Astrocyte of the cerebellum (primary cell): Measurements from ENCODE around the gene STARD13.

ENCODE experiments used
- DNase-seq: peaks from one replicate; pipeline ENCODE4 v3.0.0-alpha.2; 2011; ENCODE audit warnings: low read depth
- H3K4me3 ChIP-seq: 2 replicates; pipeline ENCODE4 v1.5.1; 2011; ENCODE audit warnings: mild to moderate bottlenecking, low read depth, low read length, moderate library complexity
- in situ Hi-C: cut with HindIII; loops from 2 replicates; pipeline ENCODE4 v1.10.0; 2017; ENCODE audit warnings: low sequenced_read_pairs
- TF ChIP-seq, protein P1 (sequence below): IDR thresholded peaks from 2 replicates; pipeline ENCODE4 v1.5.1; 2012; ENCODE audit warnings: low read length, low read depth, moderate library complexity, mild to moderate bottlenecking; ENCODE audit errors: missing control alignments

The STARD13 gene

DNA sequence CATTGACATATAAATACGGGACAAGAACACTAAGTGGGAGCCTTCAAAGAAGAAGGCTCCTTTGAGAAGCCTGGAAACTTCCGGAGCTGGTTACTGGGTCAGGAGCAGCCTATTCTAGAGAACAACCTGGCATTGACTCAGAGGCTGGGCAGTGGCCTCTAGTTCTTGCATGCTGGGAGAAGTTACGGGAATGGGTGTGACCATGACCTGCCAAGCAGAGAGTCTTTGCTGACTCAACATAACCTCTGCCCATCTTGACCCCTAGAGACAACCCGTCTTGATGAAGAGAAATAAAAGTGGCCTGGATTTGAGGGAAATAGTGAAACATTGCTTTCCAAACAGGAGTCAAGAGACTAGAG is 21.0 kb downstream of the STARD13 start:
- TF ChIP-seq, protein P1, sequence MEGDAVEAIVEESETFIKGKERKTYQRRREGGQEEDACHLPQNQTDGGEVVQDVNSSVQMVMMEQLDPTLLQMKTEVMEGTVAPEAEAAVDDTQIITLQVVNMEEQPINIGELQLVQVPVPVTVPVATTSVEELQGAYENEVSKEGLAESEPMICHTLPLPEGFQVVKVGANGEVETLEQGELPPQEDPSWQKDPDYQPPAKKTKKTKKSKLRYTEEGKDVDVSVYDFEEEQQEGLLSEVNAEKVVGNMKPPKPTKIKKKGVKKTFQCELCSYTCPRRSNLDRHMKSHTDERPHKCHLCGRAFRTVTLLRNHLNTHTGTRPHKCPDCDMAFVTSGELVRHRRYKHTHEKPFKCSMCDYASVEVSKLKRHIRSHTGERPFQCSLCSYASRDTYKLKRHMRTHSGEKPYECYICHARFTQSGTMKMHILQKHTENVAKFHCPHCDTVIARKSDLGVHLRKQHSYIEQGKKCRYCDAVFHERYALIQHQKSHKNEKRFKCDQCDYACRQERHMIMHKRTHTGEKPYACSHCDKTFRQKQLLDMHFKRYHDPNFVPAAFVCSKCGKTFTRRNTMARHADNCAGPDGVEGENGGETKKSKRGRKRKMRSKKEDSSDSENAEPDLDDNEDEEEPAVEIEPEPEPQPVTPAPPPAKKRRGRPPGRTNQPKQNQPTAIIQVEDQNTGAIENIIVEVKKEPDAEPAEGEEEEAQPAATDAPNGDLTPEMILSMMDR, result no peak
- H3K4me3 ChIP-seq, result no peak overlapping the region
- in situ Hi-C loops, result no loop called here

DNA sequence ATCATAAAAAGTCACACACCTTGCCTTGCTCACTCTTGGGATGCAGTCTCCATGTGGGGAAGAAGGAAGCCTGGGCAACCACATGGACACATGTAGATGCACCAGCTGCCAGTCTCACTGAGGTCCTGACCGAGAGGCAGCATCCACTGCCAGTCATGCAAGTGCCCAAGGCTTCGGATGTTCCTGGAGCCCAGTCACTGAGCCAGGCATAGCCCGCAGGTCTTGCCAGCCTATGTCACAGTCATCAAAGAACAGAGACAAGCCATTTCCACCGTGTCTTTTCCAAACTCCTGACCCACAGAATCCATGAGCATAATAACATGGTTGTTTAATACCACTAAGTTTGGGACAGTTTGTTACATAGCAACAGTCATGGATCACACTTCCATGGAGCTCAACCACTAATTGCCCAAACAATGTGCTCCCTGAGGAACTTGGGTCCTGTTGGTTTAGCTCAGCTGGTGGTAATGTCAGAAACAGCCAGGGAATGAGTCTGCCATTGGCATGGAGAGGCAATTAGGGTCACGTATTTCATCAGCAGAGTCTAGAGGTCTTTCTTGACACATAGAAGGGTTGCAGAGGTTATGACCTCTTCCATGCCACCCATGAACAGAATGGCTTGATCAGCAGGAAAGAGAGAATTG is 21.5 kb downstream of the STARD13 start:
- in situ Hi-C loops, result no loop called here
- H3K4me3 ChIP-seq, result no peak overlapping the region
- TF ChIP-seq, protein P1, result no peak
- DNase-seq, result no peak

More for the DNA sequence above, 21.0 kb downstream of the STARD13 start:
- DNase-seq, result no peak

DNA sequence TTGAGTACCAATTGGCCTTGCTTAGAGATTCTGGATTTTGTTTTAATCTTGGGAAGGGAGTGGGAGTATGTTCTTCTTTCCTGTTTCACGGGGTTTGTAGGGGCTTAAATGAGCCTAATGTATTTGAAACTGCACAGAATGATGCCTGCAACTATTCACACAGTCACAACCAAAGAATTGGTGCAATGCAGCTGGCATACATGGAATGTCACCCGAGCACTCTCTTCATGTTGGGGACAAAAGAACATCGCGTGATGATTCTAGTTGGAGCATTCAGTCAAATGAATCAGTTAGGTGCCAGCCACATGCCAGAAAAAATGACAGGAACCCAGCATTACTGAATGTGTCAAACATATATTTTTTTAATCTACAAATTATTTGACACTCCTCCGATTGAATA is 22.1 kb downstream of the STARD13 start:
- no peak for DNase-seq
- TF ChIP-seq, protein P1, result no peak
- H3K4me3 ChIP-seq, result no peak overlapping the region
- in situ Hi-C loops, result no loop called here

DNA sequence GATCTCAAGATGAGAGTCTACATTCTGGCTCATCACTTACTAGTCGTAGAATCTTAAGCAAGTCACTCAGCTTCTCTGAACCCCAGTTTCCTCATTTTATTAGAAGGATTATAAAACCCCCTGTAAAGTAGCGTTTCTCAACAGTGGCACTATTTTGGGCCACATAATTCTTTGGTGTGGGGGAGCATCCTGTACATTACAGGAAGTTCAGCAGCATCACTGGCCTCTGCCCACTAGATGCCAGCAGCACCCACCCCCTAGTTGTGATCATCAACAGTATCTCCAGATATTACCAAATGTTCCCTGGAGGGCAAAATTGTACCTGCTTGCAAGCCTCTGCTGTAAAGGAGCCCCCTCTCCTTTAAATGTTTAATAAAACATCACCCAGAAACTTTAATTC is 22.6 kb downstream of the STARD13 start:
- in situ Hi-C loops, result no loop called here
- H3K4me3 ChIP-seq, result no peak overlapping the region
- DNase-seq, result no peak
- TF ChIP-seq, protein P1, result no peak

DNA sequence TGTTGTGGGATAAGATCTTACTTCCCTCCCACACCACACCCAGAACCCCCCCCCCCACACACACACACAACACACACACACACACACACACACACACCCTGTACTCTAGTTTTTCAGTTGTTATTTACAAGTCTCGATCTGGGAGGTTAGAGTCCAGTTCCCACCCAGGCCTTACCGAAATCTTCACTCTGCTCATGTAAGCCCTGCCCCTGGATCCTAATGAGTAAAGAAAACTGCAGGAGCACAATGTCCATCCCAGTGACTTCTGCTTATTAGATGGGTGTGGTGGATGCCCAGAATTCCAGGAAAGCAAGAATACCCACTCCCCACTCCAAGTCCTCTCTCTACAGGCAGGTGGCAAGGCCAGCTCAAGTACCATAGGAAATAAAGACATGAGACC is 23.0 kb downstream of the STARD13 start:
- TF ChIP-seq, protein P1, result no peak
- in situ Hi-C loops, result no loop called here
- no peak for DNase-seq
- no peak overlapping the region for H3K4me3 ChIP-seq

DNA sequence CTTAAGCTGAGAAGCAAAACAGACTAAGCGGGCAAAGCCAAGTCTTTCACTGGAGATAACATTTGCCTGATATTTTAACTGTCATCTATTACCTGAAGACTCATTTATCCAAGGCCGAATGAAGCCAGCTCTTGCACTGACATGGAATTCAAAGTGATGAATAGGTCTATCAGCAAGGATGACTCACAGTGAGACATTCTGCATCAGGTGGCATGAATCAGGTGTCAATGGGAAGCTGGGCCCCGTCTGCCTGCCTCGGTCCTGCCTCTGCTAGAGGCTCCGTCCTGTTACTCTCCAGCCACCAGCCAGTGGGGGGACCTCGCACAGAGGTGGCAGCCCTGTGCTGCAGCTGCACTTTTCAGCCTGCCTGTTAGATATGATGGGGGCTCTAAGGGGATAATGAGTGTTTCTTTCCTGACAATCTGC is 23.5 kb downstream of the STARD13 start:
- in situ Hi-C loops, result no loop called here
- TF ChIP-seq, protein P1, result no peak
- H3K4me3 ChIP-seq, result no peak overlapping the region
- DNase-seq, result no peak
